Endometrial microvascular endothelial cells (primary cell): ENCODE results near the gene SPRYD4. TPM values are rescaled to one million over a fixed set of nuclear protein-coding genes. Genes with fewer than 3 reads are reported as not detected.
"Not testable (repeated sequence)": the region's sequence is repeated elsewhere in the genome, so short reads cannot be mapped to it uniquely, and the experiment has no call there.

ENCODE experiments used
- in situ Hi-C: cut with HindIII; loops from 2 replicates; pipeline ENCODE4 v1.10.0; 2017; ENCODE audit warnings: low sequenced_read_pairs, low pct_unique_long_range_greater_than_20kb; ENCODE audit errors: inconsistent ontology term
- total RNA-seq: library from RNA; depleted of rRNA; stranded (reverse); fragments of >200 nt; gene quantifications from one replicate; pipeline ENCODE4 v1.2.3, GENCODE V29; 2015; ENCODE audit errors: inconsistent ontology term

Gene SPRYD4
- 4.7 TPM for total RNA-seq

GRCh38 chr12:56468216-56469006 is at the start of gene SPRYD4:
TSS of gene SPRYD4 (plus strand) at chr12:56468578. CDS start at chr12:56468592, 14 bp downstream.
- in situ Hi-C loops, result no loop called here

- in situ Hi-C loops, result no loop called here
Observed at GRCh38 chr12:56420411-56420810, 48.0 kb upstream of the SPRYD4 start.

GRCh38 chr12:56425193-56425592 is 43.2 kb upstream of the SPRYD4 start:
- in situ Hi-C loops, result no loop called here

GRCh38 chr12:56425940-56426438 is 42.4 kb upstream of the SPRYD4 start:
- in situ Hi-C loops, result no loop called here

- in situ Hi-C loops, result no loop called here
Observed at GRCh38 chr12:56431288-56431687, 37.1 kb upstream of the SPRYD4 start.

- in situ Hi-C loops, result no loop called here
Observed at GRCh38 chr12:56431850-56432249, 36.5 kb upstream of the SPRYD4 start.

- in situ Hi-C loops, result no loop called here
Observed at GRCh38 chr12:56434828-56435227, 33.5 kb upstream of the SPRYD4 start.

- in situ Hi-C loops, result no loop called here
Observed at GRCh38 chr12:56437430-56438176, 30.8 kb upstream of the SPRYD4 start.

GRCh38 chr12:56443208-56443607 is 25.2 kb upstream of the SPRYD4 start:
- in situ Hi-C loops, result not testable (repeated sequence)

GRCh38 chr12:56448860-56449621 is 19.3 kb upstream of the SPRYD4 start, which contains the start of gene TIMELESS:
TSS of gene TIMELESS (minus strand) at chr12:56449426. CDS start at chr12:56434170, 15,256 bp downstream.
- in situ Hi-C loops, result no loop called here

GRCh38 chr12:56449622-56449984 is 18.8 kb upstream of the SPRYD4 start:
- in situ Hi-C loops, result no loop called here

- in situ Hi-C loops, result no loop called here
Observed at GRCh38 chr12:56450241-56450640, 18.1 kb upstream of the SPRYD4 start.

GRCh38 chr12:56451147-56451546 is 17.2 kb upstream of the SPRYD4 start:
- in situ Hi-C loops, result no loop called here

GRCh38 chr12:56454557-56454956 is 13.8 kb upstream of the SPRYD4 start, which contains the start of gene MIP:
TSS of gene MIP (minus strand) at chr12:56454657. CDS start at chr12:56454613, 44 bp downstream.
- in situ Hi-C loops, result no loop called here

- in situ Hi-C loops, result no loop called here
Observed at GRCh38 chr12:56457817-56458216, 10.6 kb upstream of the SPRYD4 start.

GRCh38 chr12:56461235-56462159 is 6.9 kb upstream of the SPRYD4 start:
- in situ Hi-C loops, result no loop called here

GRCh38 chr12:56462565-56462964 is 5.8 kb upstream of the SPRYD4 start:
- in situ Hi-C loops, result no loop called here
